HG02943 (cell line): ENCODE measurements around the gene SORCS1.

Experiments used
- ATAC-seq: cut with Tn5 transposase; IDR thresholded peaks from one replicate; pipeline ENCODE4 v1.9.1; 2021; ENCODE audit warnings: mild to moderate bottlenecking, low read depth, moderate library complexity; ENCODE audit not compliant: unreplicated experiment

The SORCS1 gene

DNA sequence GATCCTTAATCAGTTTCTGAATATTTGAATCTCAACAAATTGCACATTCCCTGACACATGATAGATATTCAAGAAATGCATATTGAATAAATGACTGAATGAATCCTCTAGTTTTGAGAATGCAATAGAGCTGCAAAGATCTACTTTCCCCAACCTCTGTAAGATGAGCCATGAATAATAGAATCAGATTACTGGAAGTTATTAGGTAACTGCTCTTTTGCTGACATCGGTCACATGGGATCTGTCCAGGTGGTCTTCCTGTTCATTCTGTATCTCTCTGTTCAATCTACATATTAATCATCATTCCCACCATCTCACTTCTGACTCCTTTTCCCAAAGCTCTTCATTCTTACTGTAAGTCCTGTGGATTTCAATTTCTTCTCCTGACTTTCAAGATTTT, 638.7 kb downstream of the SORCS1 start:
- no peak for ATAC-seq
